LHCN-M2 (cell line): ENCODE data around the gene CHD6. TPM values are rescaled to one million over a fixed set of nuclear protein-coding genes. Genes with fewer than 3 reads are reported as not detected.
A peak's percentile ranks its signal among the peaks of the same experiment; 100 is the strongest.

Source experiments
- DNase-seq: peaks from one replicate; pipeline ENCODE4 v3.0.0-alpha.2; 2012; ENCODE audit warnings: low read depth
- total RNA-seq: library from RNA; depleted of rRNA; stranded (reverse); fragments of >200 nt; gene quantifications from 2 replicates; pipeline ENCODE4 v1.2.3, GENCODE V29; 2014

Gene CHD6
- total RNA-seq, 1 experiment from 2014 or later, result 20.2 TPM

GRCh38 chr20:41470362-41471095 lies 147.6 kb downstream of the CHD6 start:
- no peak for DNase-seq

GRCh38 chr20:41469868-41470267 lies 148.3 kb downstream of the CHD6 start:
- no peak for DNase-seq

GRCh38 chr20:41468994-41469600 lies 149.1 kb downstream of the CHD6 start:
- no peak for DNase-seq

- DNase-seq, result peak; percentile 61
Observed at GRCh38 chr20:41467690-41468089, 150.5 kb downstream of the CHD6 start.

GRCh38 chr20:41467220-41467619 lies 151.0 kb downstream of the CHD6 start:
- no peak for DNase-seq

- DNase-seq, result no peak
Observed at GRCh38 chr20:41463567-41463966, 154.6 kb downstream of the CHD6 start.

GRCh38 chr20:41462372-41463161 lies 155.6 kb downstream of the CHD6 start:
- DNase-seq, result no peak

- DNase-seq, result no peak
Observed at GRCh38 chr20:41458761-41459160, 159.4 kb downstream of the CHD6 start.

GRCh38 chr20:41457173-41457857 lies 160.9 kb downstream of the CHD6 start:
- DNase-seq, result no peak

- no peak for DNase-seq
Observed at GRCh38 chr20:41456351-41456750, 161.8 kb downstream of the CHD6 start.

GRCh38 chr20:41454250-41454649 lies 163.9 kb downstream of the CHD6 start:
- no peak for DNase-seq

- peak; percentile 49 for DNase-seq
Observed at GRCh38 chr20:41453010-41453950, 164.9 kb downstream of the CHD6 start.

- no peak for DNase-seq
Observed at GRCh38 chr20:41452226-41452625, 166.0 kb downstream of the CHD6 start.

GRCh38 chr20:41447006-41447405 lies 171.2 kb downstream of the CHD6 start:
- DNase-seq, result no peak

GRCh38 chr20:41446456-41446855 lies 171.7 kb downstream of the CHD6 start:
- DNase-seq, result no peak

- no peak for DNase-seq
Observed at GRCh38 chr20:41444821-41445220, 173.4 kb downstream of the CHD6 start.

GRCh38 chr20:41443691-41444090 lies 174.5 kb downstream of the CHD6 start:
- DNase-seq, result no peak

GRCh38 chr20:41440882-41441281 lies 177.3 kb downstream of the CHD6 start:
- no peak for DNase-seq

- DNase-seq, result peak; percentile 54
Observed at GRCh38 chr20:41437836-41438235, 180.3 kb downstream of the CHD6 start.

GRCh38 chr20:41436679-41437078 lies 181.5 kb downstream of the CHD6 start:
- peak; percentile 94 for DNase-seq

- no peak for DNase-seq
Observed at GRCh38 chr20:41433203-41433602, 185.0 kb downstream of the CHD6 start.
